HepG2 (cell line): ENCODE measurements around the gene ZNF382. TPM values are rescaled to one million over a fixed set of nuclear protein-coding genes. Genes with fewer than 3 reads are reported as not detected.
A peak's percentile ranks its signal among the peaks of the same experiment; 100 is the strongest.

Source experiments
- DR1 ChIP-seq: sonication (generic); formaldehyde crosslinking; IDR thresholded peaks from 2 replicates; pipeline ENCODE4 v1.8.0; 2021; ENCODE audit warnings: mild to moderate bottlenecking, missing genetic modification reagents, inconsistent platforms
- KLF6 ChIP-seq: IDR thresholded peaks from 2 replicates; pipeline ENCODE4 v1.8.0; 2016; ENCODE audit warnings: missing biosample characterization, missing genetic modification reagents
- MLXIP ChIP-seq: sonication (generic); formaldehyde crosslinking; IDR thresholded peaks from 2 replicates; pipeline ENCODE4 v1.9.0; 2021; ENCODE audit warnings: missing genetic modification reagents, borderline replicate concordance
- MXI1 ChIP-seq: IDR thresholded peaks from 3 replicates; pipeline ENCODE4 v1.6.1; 2012; ENCODE audit warnings: low read depth, low read length, inconsistent platforms, borderline replicate concordance
- PLSCR1 ChIP-seq: sonication (generic); formaldehyde crosslinking; IDR thresholded peaks from 2 replicates; pipeline ENCODE4 v1.5.0; 2020; ENCODE audit warnings: missing genetic modification reagents, mild to moderate bottlenecking, borderline replicate concordance
- POLR2AphosphoS5 ChIP-seq: IDR thresholded peaks from 2 replicates; pipeline ENCODE4 v1.6.1; 2012; ENCODE audit warnings: low read depth, low read length
- PRPF4 ChIP-seq: fragments of 200-400 bp; formaldehyde crosslinking; IDR thresholded peaks from 2 replicates; pipeline ENCODE4 v1.6.1; 2016; ENCODE audit warnings: low read length, low read depth; ENCODE audit not compliant: poor library complexity, severe bottlenecking
- REL ChIP-seq: sonication (generic); formaldehyde crosslinking; conservative IDR thresholded peaks from 2 replicates; pipeline ENCODE4 v1.8.0; 2022; ENCODE audit warnings: mild to moderate bottlenecking, missing genetic modification reagents, moderate library complexity
- SMC3 ChIP-seq: IDR thresholded peaks from 2 replicates; pipeline ENCODE4 v1.6.1; 2011; ENCODE audit warnings: low read length, improper control_type of control experiment
- TBL1XR1 ChIP-seq: fragments of 150-350 bp; IDR thresholded peaks from 2 replicates; pipeline ENCODE4 v1.6.1; 2014; ENCODE audit warnings: borderline replicate concordance, low read length; ENCODE audit not compliant: partially characterized antibody
- TFDP2 ChIP-seq: sonication (generic); formaldehyde crosslinking; IDR thresholded peaks from 2 replicates; pipeline ENCODE4 v1.4.0; 2020; ENCODE audit warnings: missing genetic modification reagents
- THAP11 ChIP-seq: IDR thresholded peaks from 2 replicates; pipeline ENCODE4 v1.6.1; 2016; ENCODE audit warnings: missing biosample characterization, missing genetic modification reagents
- TMF1 ChIP-seq: sonication (generic); formaldehyde crosslinking; IDR thresholded peaks from 2 replicates; pipeline ENCODE4 v1.8.1; 2022; ENCODE audit warnings: low read depth, missing genetic modification reagents
- ZBTB20 ChIP-seq: sonication (generic); formaldehyde crosslinking; IDR thresholded peaks from 2 replicates; pipeline ENCODE4 v1.8.1; 2023; ENCODE audit warnings: missing genetic modification reagents, low read depth, mild to moderate bottlenecking, borderline replicate concordance
- ZNF674 ChIP-seq: sonication (generic); formaldehyde crosslinking; IDR thresholded peaks from 2 replicates; pipeline ENCODE4 v1.5.0; 2020; ENCODE audit warnings: low read depth, mild to moderate bottlenecking, missing genetic modification reagents
- ZXDC ChIP-seq: sonication (generic); formaldehyde crosslinking; IDR thresholded peaks from 2 replicates; pipeline ENCODE4 v1.5.0; 2020; ENCODE audit warnings: mild to moderate bottlenecking, missing genetic modification reagents
- polyA plus RNA-seq, 8 experiments: library from polyadenylated mRNA; depleted of rRNA in 3 of 8; stranded (reverse) in 7 of 8; unstranded in 1 of 8; fragments of >200 nt; fragmentation: Illumina TruSeq in 4 of 8; extraction: Trizol in 4 of 8; gene quantifications; 2 replicates each; pipeline versions ENCODE4 v1.2.1 to v1.2.3, GENCODE V29; 2011 to 2016; ENCODE audit warnings: low read depth in 4 of 8, missing spikeins in 1 of 8, mixed read lengths in 1 of 8; ENCODE audit not compliant: insufficient read depth in 1 of 8
- total RNA-seq, 5 experiments: library from RNA; depleted of rRNA; stranded (reverse); fragments of >200 nt; fragmentation: Illumina TruSeq; extraction: Trizol; gene quantifications; 2 replicates each; pipeline ENCODE4 v1.2.3, GENCODE V29; 2016; ENCODE audit warnings: low read depth in 1 of 5
- TF ChIP-seq, protein P1 (sequence below): sonication (generic); formaldehyde crosslinking; IDR thresholded peaks from 2 replicates; pipeline ENCODE4 v1.5.0; 2020; ENCODE audit warnings: missing genetic modification reagents
- TF ChIP-seq, protein P2 (sequence below): sonication (generic); formaldehyde crosslinking; conservative IDR thresholded peaks from 2 replicates; pipeline ENCODE4 v1.5.0; 2020; ENCODE audit warnings: missing genetic modification reagents

Gene ZNF382
- total and polyA plus RNA-seq, 2 of the 13 experiments (the other 11 are each of a cell fraction or from before 2014, with no cell fraction given), result 2.3 to 6.8 TPM

- TF ChIP-seq ZBTB20 (CRISPR knock-in tag), result no peak
- peak; percentile 81 for TF ChIP-seq POLR2AphosphoS5
- TF ChIP-seq, protein P1, sequence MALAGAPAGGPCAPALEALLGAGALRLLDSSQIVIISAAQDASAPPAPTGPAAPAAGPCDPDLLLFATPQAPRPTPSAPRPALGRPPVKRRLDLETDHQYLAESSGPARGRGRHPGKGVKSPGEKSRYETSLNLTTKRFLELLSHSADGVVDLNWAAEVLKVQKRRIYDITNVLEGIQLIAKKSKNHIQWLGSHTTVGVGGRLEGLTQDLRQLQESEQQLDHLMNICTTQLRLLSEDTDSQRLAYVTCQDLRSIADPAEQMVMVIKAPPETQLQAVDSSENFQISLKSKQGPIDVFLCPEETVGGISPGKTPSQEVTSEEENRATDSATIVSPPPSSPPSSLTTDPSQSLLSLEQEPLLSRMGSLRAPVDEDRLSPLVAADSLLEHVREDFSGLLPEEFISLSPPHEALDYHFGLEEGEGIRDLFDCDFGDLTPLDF (CRISPR knock-in tag), result no peak
- no peak for TF ChIP-seq ZNF674 (CRISPR knock-in tag)
- 0 out of 2 replicates have a peak, but pooled peaks have one; percentile 18 for TF ChIP-seq KLF6 (CRISPR knock-in tag)
- no peak for TF ChIP-seq PLSCR1
- no peak for TF ChIP-seq REL (CRISPR knock-in tag)
- no peak; the same call in 2 of the 3 replicates for TF ChIP-seq MXI1
- no peak for TF ChIP-seq TBL1XR1
- no peak for TF ChIP-seq PRPF4
- peak; percentile 79 for TF ChIP-seq THAP11
- TF ChIP-seq, protein P2, sequence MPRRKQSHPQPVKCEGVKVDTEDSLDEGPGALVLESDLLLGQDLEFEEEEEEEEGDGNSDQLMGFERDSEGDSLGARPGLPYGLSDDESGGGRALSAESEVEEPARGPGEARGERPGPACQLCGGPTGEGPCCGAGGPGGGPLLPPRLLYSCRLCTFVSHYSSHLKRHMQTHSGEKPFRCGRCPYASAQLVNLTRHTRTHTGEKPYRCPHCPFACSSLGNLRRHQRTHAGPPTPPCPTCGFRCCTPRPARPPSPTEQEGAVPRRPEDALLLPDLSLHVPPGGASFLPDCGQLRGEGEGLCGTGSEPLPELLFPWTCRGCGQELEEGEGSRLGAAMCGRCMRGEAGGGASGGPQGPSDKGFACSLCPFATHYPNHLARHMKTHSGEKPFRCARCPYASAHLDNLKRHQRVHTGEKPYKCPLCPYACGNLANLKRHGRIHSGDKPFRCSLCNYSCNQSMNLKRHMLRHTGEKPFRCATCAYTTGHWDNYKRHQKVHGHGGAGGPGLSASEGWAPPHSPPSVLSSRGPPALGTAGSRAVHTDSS (CRISPR knock-in tag), result no peak
- TF ChIP-seq SMC3, result no peak
- no peak for TF ChIP-seq ZXDC
- TF ChIP-seq TMF1 (CRISPR knock-in tag), result no peak
- TF ChIP-seq TFDP2 (CRISPR knock-in tag), result no peak
- 0 out of 2 replicates have a peak, but pooled peaks have one; percentile 30 for TF ChIP-seq DR1 (CRISPR knock-in tag)
- no peak for TF ChIP-seq MLXIP (CRISPR knock-in tag)
These were observed at the start of gene ZNF382 (continued) for GRCh38 chr19:36605101-36605876.
